Prostate gland (tissue), 2 donors: Measurements from ENCODE around the gene FBXO15.

Experiments used
- CTCF ChIP-seq, 4 experiments: fragments of 200-600 bp in 2 of 4; fragments of 450-650 bp in 2 of 4; sonication (generic) in 2 of 4; IDR thresholded peaks; 1 replicate in 3 of 4; 2 replicates in 1 of 4; pipeline ENCODE4 v1.5.1; 2016 to 2019; ENCODE audit warnings: antibody characterized with exemption in 4 of 4, mild to moderate bottlenecking in 2 of 4, moderate library complexity in 2 of 4
- POLR2AphosphoS5 ChIP-seq: sonication (generic); formaldehyde crosslinking; IDR thresholded peaks from one replicate; pipeline ENCODE4 v1.6.1; 2017; ENCODE audit warnings: antibody characterized with exemption

- TF ChIP-seq POLR2AphosphoS5 = no peak
- no peak for TF ChIP-seq CTCF (IDR thresholded peaks at IDR 0.05)
Observed at GRCh38 chr18:74152857-74153256, 5.2 kb upstream of the FBXO15 start.
